NCI-H226 (cell line): ENCODE measurements around the gene PCDHGA5.
"Not testable (repeated sequence)": the region's sequence is repeated elsewhere in the genome, so short reads cannot be mapped to it uniquely, and the experiment has no call there.

Experiments used
- DNase-seq: peaks from one replicate; pipeline ENCODE4 v3.0.0-alpha.2; 2015

The PCDHGA5 gene

DNA sequence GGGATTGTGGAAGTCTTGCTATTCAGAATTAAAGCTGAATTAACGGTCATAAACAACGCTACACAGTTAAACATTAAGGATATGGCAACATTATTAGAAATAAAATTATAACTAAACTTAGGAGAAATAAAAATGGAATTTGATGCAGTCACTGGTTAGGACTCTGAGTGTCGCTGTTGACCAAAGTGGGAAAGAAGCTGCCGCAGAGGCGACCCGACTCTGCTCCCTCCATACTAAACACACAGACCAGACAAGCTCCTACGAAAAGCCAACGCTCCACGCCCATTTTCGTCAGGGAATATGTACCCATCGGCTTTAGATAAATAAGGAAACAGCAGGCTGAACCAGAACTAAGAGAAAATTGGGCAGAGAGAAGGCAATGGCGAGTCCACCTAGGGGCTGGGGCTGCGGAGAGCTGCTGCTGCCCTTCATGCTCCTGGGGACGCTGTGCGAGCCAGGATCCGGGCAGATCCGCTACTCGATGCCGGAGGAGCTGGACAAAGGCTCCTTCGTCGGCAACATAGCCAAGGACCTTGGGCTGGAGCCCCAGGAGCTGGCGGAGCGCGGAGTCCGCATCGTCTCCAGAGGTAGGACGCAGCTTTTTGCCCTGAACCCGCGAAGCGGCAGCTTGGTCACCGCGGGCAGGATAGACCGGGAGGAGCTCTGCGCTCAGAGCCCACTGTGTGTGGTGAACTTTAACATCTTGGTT, at the start of gene PCDHGA5:
TSS of gene PCDHGA5 (plus strand) at position 211 of the 709 bp plus-strand sequence. CDS start at position 380, 169 bp downstream.
- no peak for DNase-seq

DNA sequence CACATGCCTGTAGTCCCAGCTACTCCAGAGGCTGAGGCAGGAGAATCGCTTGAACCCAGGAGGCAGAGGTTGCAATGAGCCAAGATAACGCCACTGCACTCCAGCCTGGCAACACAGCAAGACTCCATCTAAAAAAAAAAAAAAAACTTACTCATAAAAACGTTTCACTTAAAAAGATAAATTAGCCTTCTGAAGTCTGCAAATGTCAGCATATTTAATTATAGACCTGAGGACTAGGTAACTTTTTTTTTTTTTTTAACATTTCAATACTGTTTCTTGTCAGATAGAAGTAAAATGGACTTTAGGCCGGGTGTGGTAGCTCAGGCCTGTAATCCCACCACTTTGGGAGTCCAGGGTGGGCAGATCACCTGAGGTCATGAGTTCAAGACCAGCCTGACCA, 47.0 kb upstream of the PCDHGA5 start:
- not testable (repeated sequence) for DNase-seq

DNA sequence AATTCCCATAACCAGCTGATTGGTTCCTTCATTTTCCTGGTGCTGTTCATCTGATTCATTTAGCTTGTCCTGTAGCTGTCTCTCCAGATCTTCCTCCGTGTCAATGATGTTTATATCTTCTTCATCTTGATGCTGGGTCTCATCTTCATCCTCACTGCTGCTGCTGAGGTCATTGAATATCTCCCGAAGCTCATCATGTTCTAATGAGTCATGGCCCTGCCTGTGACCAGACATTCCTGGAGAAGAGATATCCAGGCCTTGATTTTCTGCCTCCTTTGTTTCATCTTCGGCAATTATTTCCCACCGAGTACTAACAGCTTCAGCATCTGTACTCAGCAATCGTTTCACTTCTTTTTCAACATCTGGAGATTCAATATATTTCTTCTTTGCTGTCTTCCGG, 44.8 kb upstream of the PCDHGA5 start:
- DNase-seq = peak; percentile 53

DNA sequence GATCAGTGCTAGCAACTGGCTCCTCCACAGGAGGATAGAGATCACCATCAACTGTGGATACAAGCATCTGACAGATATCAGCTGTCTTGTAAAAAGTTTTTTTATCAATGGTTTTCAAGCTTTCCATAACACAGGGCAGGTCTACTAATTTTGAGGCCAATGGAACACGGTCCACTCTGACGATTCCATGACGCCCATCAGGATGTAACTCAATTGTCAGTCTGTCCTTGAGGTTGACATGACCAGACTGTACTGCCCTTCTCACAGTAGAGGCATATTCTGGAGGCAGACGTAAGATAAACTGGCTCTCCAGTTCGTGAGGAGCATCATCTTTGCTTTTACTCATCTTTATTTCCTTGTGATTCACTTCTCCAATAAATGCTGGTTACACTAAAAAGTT, 44.3 kb upstream of the PCDHGA5 start:
- no peak for DNase-seq

DNA sequence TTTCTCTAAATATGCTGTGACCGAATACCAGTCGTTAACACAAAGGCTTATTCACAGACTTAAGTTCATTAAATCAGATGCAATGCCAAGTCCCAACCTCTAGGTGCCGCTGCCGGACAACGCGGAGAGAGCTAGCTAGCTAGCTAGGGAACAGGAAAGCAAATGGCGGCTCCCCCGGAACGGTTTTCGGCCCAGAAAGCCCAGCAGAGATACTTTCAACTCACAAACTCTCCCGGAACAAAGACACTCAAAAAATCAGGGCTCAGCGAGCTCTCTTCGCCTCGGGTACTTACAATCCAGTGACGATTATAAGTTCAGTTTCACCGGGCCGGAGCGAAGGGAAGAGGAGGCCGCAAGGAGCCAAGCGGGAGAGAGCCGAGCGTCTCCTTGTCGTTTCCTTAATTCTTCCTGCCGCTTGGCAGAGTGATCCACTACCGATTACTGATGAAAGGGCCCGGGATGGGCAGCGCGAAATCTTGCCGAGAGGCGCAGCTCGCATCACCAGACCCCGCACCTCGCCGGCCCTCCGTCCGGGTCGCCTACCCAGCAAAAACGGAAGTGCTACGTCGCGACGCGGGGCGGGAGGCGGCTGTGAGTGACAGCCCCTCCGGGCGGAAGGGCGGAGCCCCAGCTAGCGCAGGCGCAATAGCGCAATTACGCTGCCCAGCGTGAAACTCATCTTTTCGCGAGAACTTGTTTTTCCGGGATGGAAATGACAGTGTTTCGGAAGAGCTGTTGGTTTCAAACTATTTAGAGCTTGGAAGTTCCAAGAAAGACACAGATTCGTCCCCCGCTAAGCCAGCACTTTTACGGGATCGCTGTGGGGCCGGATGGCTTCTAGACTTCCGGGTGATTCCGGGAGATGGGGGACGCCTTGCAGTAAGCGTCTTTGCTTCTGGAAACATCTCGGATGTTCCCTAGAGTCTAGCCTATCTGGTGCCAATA, 43.5 kb upstream of the PCDHGA5 start, which contains the start of gene TAF7:
TSS of gene TAF7 (minus strand) at position 560 of the 945 bp plus-strand sequence. CDS start 740 bp downstream, outside the sequence.
- DNase-seq = peak; percentile 85

DNA sequence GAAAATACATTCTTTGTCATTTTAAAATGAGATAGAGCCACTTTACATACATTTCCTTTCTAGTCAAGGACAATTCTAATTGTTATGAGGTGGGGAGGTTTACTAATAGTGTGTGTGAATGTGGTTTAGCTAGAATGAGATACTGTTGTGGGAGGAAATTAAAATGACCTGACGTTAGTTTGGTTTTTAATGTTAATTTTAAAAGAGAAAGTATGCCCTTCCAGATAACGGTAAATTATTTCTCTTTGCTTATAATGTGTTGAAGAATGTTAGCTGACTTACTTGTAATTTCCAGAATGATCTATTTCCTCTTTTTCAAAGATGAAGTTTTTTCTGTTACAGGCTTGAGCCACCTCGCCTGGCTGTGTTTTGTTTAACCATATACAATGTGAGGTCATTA, 41.7 kb upstream of the PCDHGA5 start:
- DNase-seq = no peak

DNA sequence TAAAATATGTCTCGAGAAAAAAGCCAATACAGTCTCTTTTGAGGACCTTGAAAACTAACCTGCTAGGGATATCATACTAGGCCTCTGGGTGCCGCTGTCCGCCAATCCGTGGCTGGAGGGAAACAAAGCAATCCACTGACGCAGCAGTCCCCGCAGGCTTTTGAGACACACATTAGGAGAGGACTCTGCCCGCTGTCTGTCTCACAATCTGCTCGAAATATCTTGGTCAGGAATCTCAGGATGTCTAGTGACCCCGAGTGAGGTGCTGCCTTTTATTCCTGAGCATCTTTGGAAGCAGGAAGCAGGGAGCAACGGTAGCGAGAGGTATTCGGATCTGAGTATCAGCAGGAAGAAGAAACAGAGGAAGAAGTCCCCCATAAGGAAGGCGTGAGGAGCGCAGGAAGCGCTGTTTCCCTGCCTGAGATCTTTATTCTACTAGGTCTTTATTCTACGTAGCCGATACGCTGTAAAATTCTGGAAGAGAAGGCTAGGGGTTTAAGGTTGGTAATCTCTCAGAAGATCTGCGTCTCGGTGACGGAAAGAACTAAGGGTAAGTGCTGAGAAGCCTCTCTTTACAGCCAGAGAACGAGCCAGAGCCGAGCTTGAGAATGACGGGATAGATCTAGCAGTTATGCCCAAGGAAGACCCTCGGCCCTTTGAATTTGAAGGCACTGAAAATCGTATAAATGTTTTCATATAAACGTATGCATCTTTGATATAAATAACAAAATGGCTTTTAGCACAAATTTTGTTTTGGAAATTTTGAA, 37.7 kb upstream of the PCDHGA5 start:
- no peak for DNase-seq

DNA sequence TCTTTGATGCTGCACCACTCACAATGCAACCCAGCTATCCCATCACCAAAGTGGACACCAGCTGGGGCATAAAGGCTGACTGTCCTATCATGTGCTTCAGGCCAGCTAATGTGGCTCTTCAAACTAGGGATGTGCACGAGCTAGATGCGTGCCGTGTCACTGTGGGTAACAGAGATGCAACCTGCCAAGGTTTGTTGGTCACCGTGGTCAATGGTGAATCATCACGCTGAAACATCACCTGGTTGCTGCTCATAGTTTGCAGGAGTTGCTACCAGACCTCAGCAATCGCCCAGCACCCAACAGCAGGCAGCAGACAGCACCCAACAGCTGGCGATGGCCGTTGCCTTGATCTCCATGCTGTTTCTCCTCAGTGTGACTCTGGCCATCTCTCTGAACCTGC, 35.7 kb upstream of the PCDHGA5 start:
- no peak for DNase-seq

DNA sequence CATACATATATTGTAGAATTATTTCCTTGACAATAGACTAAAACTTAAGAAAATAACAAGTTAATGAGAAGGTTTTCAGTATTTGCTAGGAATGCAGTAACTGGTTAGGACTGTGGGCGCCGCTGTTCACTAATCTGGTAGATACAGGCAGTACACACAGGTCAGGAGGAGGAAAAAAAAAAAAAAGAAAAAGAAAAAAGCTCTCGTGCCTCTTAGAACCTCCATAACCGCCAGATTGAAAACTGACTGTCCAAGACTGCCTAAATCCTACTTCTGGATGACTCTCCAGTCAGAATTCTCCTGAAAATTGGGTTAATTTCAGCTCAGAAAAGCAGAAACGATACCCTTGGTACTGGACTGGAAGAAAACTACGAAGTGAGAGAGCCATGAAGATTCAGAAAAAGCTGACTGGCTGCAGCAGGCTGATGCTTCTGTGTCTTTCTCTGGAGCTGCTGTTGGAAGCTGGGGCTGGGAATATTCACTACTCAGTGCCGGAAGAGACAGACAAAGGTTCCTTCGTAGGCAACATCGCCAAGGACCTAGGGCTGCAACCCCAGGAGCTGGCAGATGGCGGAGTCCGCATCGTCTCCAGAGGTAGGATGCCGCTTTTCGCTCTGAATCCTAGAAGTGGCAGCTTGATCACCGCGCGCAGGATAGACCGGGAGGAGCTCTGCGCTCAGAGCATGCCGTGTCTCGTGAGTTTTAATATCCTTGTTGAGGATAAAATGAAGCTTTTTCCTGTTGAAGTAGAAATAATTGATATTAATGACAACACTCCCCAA, 33.5 kb upstream of the PCDHGA5 start, which contains the start of gene PCDHGA1:
TSS of gene PCDHGA1 (plus strand) at position 216 of the 782 bp plus-strand sequence.
- DNase-seq = peak; percentile 13

DNA sequence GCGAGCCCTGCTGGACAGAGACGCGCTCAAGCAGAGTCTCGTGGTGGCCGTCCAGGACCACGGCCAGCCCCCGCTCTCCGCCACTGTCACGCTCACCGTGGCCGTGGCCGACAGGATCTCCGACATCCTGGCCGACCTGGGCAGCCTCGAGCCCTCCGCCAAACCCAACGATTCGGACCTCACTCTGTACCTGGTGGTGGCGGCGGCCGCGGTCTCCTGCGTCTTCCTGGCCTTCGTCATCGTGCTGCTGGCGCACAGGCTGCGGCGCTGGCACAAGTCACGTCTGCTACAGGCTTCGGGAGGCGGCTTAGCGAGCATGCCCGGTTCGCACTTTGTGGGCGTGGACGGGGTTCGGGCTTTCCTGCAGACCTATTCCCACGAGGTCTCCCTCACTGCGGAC, 31.4 kb upstream of the PCDHGA5 start:
- not testable (repeated sequence) for DNase-seq

DNA sequence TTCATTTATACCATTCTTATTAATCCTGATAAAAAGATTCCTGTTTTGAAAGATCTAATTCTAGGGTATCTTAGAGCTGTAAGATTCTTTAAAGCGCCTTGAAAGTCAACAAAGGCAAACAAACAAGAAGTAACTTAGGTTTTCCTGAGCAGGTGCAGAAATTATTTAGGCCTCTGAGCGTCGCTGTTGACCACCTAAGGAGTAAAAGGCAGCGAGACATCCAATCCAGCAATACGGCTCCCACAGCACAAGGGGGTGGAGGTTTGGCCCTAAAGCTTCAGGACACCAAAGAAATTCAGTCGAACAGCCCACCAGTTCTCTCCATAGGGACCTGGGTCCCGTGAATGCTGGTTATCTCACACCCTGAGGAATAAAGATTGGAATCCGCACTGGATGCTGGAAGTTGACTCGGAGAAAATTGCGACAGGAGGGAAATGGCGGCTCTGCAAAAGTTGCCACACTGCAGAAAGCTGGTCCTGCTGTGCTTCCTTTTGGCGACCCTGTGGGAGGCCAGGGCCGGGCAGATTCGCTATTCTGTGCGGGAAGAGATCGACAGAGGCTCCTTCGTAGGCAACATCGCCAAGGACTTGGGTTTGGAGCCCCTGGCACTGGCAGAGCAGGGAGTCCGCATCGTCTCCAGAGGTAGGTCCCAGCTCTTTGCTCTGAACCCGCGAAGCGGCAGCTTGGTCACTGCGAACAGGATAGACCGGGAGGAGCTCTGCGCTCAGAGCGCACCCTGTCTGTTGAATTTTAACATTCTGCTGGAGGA, 25.2 kb upstream of the PCDHGA5 start, which contains the start of gene PCDHGA2:
TSS of gene PCDHGA2 (plus strand) at position 223 of the 769 bp plus-strand sequence.
- DNase-seq = peak; percentile 20

DNA sequence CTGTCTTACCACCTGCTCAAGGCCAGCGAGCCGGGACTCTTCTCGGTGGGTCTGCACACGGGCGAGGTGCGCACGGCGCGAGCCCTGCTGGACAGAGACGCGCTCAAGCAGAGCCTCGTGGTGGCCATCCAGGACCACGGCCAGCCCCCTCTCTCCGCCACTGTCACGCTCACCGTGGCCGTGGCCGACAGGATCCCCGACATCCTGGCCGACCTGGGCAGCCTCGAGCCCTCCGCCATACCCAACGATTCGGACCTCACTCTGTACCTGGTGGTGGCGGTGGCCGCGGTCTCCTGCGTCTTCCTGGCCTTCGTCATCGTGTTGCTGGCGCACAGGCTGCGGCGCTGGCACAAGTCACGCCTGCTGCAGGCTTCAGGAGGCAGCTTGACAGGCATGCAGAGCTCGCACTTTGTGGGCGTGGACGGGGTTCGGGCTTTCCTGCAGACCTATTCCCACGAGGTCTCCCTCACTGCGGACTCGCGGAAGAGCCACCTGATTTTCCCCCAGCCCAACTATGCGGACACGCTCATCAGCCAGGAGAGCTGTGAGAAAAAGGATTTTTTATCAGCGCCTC, 23.1 kb upstream of the PCDHGA5 start:
- not testable (repeated sequence) for DNase-seq

DNA sequence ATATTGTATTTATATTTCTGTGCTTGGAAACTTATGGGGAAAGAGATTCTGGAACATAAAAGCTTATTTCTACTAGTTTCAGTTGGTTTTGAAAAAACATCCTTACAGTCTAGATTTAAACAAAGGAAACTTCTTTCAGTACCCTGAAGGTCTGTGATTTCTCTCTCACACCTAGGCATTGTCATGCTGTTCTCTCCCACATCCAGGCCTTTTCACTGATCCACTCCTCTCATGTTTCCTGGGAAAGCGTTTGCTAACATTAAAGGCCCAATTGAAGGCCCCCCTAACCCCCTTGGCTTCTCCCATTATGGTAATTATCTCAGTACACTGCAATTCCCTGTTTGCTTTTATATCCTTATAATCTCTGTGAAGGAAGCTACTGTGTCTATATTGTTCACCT, 21.2 kb upstream of the PCDHGA5 start:
- DNase-seq = no peak

DNA sequence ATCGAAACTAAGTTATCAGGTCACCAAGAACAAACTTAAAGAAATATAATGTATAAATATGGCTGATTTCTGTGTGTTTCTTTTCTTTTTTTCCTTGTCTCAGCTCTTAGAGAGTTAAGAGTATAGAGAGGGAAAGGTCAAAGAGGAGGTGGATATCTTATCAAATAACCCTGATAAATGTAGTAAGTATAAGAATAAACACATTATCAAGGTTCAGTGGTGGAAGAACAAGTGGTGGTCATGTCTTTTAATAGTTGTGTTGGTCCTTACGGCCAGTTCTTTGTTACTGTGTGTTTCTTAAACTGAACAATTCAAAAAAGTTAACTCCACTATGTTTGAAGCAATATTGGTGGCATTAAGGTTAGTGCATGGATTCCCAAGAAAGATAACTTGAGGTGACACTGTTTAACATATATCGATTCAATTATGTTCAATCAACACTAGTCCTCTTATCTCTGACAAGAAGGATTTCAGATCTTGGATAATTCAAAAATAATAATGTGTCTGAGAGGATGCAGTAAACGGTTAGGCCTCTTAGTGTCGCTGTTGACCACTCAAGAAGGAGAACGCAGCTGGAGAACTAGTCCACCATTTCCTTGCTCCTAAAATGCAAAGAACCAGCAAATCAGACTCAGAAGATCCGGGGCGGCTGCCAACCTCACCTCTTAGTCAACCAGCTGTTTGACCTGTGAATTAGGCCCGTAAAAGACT, 20.6 kb upstream of the PCDHGA5 start, which contains the start of gene PCDHGA3:
TSS of gene PCDHGA3 (plus strand) at position 588 of the 711 bp plus-strand sequence. CDS start 205 bp downstream, outside the sequence.
- DNase-seq = no peak

DNA sequence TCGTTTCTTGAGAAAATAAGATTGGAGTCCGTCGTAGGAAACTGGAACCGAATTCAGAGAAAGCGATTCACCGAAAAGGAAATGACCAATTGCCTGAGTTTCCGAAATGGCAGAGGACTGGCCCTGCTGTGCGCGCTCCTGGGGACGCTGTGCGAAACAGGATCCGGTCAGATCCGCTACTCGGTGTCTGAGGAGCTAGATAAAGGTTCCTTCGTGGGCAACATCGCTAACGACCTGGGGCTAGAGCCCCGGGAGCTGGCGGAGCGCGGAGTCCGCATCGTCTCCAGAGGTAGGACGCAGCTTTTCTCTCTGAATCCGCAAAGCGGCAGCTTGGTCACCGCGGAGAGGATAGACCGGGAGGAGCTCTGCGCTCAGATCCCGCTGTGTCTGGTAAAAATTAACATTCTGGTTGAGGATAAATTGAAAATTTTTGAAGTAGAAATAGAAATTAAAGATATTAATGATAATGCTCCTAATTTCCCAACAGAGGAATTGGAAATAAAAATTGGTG, 20.0 kb upstream of the PCDHGA5 start:
- DNase-seq = no peak

DNA sequence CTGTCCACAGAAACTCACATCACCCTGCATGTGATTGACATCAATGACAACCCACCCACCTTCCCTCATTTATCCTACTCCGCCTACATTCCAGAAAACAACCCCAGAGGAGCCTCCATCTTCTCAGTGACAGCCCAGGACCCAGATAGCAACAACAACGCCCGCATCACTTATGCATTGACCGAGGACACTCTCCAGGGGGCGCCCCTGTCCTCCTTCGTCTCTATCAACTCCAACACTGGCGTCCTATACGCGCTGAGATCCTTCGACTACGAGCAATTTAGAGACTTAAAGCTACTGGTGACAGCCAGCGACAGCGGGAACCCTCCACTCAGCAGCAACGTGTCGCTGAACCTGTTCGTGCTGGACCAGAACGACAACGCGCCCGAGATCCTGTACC, 18.6 kb upstream of the PCDHGA5 start:
- DNase-seq = no peak

DNA sequence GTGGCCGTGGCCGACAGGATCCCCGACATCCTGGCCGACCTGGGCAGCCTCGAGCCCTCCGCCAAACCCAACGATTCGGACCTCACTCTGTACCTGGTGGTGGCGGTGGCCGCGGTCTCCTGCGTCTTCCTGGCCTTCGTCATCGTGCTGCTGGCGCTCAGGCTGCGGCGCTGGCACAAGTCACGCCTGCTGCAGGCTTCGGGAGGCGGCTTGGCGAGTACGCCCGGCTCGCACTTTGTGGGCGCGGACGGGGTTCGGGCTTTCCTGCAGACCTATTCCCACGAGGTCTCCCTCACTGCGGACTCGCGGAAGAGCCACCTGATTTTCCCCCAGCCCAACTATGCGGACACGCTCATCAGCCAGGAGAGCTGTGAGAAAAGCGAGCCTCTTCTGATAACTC, 17.9 kb upstream of the PCDHGA5 start:
- not testable (repeated sequence) for DNase-seq

DNA sequence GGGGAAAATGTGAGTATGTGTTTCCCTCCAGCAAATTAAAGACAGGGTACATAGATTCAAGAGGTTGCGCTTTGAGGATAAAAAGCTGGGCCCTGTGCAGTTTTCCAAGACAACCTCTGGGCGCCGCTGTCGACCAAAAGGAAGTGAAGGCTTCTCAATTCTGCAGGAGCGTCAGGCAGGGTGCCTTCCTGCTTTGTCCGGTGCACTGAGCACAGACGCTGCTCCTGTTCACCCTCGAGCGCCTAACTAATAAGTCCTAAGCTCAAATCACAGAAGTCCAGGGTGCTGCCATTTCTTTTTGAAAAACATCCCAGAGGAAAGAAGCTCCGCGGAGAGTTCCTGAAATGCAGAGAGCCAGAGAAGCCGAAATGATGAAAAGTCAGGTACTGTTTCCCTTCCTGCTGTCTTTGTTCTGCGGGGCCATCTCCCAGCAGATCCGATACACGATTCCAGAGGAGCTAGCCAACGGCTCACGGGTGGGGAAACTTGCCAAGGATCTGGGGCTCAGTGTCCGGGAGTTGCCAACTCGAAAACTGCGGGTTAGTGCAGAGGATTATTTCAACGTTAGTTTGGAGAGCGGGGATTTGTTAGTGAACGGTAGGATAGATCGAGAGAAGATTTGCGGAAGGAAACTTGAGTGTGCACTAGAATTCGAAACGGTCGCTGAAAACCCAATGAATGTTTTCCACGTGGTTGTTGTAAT, 13.9 kb upstream of the PCDHGA5 start, which contains the start of gene PCDHGB1:
TSS of gene PCDHGB1 (plus strand) at position 183 of the 703 bp plus-strand sequence. CDS start at position 345, 162 bp downstream.
- peak; percentile 38 for DNase-seq

DNA sequence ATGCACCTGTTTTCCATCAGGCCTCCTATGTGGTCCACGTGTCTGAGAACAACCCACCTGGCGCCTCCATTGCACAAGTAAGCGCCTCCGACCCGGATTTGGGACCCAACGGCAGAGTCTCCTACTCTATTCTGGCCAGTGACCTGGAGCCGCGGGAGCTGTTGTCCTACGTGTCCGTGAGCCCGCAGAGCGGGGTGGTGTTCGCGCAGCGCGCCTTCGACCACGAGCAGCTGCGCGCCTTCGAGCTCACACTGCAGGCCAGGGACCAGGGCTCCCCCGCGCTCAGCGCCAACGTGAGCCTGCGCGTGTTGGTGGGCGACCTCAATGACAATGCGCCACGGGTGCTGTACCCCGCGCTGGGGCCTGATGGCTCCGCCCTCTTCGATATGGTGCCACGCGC, 12.4 kb upstream of the PCDHGA5 start:
- no peak for DNase-seq
